A549 (cell line): ENCODE results near the gene LPAR1.

ENCODE experiments used
- CTCF ChIP-seq: fragments of >200 bp; sonication (Bioruptor Twin); formaldehyde crosslinking; IDR thresholded peaks from 3 replicates; pipeline ENCODE4 v1.5.1; 2016
- HEYL ChIP-seq: fragments of 250-450 bp; sonication (Bioruptor Pico); IDR thresholded peaks from 2 replicates; pipeline ENCODE4 v1.8.0; 2021; ENCODE audit warnings: mild to moderate bottlenecking, moderate library complexity
- POLR2A ChIP-seq: IDR thresholded peaks from 2 replicates; pipeline ENCODE4 v1.6.1; 2012; ENCODE audit warnings: mild to moderate bottlenecking, low read length

- TF ChIP-seq POLR2A: no peak
- TF ChIP-seq HEYL: no peak
- no peak for TF ChIP-seq CTCF
Observed at GRCh38 chr9:110911659-110912418, 126.4 kb downstream of the LPAR1 start.
